TTC549 (cell line): ENCODE results near the gene GPRC5D.

Source experiments
- FAIRE-seq: peaks from 2 replicates; lab custom pipeline; 2012; peaks lifted over from hg19 to GRCh38; lab: Jason Lieb, UNC

GPRC5D gene

GRCh38 chr12:12903642-12904609, 48.0 kb downstream of the GPRC5D start:
- no peak for FAIRE-seq

- FAIRE-seq = no peak
These were observed 49.9 kb downstream of the GPRC5D start for GRCh38 chr12:12902036-12902435.

GRCh38 chr12:12901158-12901791, 50.7 kb downstream of the GPRC5D start:
- FAIRE-seq = no peak

- FAIRE-seq = no peak
These were observed 51.2 kb downstream of the GPRC5D start for GRCh38 chr12:12900786-12901157.

GRCh38 chr12:12899530-12900380, 52.2 kb downstream of the GPRC5D start:
- FAIRE-seq = no peak

GRCh38 chr12:12898911-12899511, 53.0 kb downstream of the GPRC5D start:
- no peak for FAIRE-seq

- no peak for FAIRE-seq
These were observed 53.7 kb downstream of the GPRC5D start for GRCh38 chr12:12898136-12898717.

GRCh38 chr12:12897302-12897701, 54.7 kb downstream of the GPRC5D start:
- FAIRE-seq = no peak

GRCh38 chr12:12896260-12896659, 55.7 kb downstream of the GPRC5D start:
- no peak for FAIRE-seq

GRCh38 chr12:12893438-12893837, 58.5 kb downstream of the GPRC5D start:
- no peak for FAIRE-seq

GRCh38 chr12:12892681-12893141, 59.3 kb downstream of the GPRC5D start:
- no peak for FAIRE-seq

- FAIRE-seq = no peak
These were observed 60.1 kb downstream of the GPRC5D start for GRCh38 chr12:12891881-12892355.

- FAIRE-seq = no peak
These were observed 60.7 kb downstream of the GPRC5D start, which contains the start of gene GPRC5A for GRCh38 chr12:12891080-12891880. TSS of gene GPRC5A (plus strand) at chr12:12891562. CDS start at chr12:12908250, 16,688 bp downstream.
